SK-N-DZ (cell line): ENCODE results near the gene TSSK6.

Source experiments
- DNase-seq: peaks from one replicate; pipeline ENCODE4 v3.0.0-alpha.2; 2015; ENCODE audit warnings: low spot score

The TSSK6 gene

GRCh38 chr19:19544954-19545591 lies 29.7 kb upstream of the TSSK6 start:
- no peak for DNase-seq

- DNase-seq, result no peak
Measured at GRCh38 chr19:19544257-19544953, 29.1 kb upstream of the TSSK6 start.

DNA sequence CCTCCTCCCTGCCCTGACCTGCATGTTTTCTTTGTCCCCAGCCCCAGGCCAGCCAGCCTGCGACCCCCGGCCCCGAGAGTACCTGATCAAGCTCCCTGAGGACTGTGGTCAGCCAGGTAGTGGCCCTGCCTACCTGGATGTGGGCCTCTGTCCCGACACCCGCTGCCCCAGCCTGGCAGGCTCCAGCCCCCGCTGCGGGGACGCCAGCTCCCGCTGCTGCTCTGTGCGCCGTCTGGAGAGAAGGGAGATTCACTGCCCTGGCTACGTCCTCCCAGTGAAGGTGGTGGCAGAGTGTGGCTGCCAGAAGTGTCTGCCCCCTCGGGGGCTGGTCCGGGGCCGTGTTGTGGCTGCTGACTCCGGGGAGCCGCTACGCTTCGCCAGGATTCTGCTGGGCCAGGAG lies 28.3 kb upstream of the TSSK6 start:
- no peak for DNase-seq

DNA sequence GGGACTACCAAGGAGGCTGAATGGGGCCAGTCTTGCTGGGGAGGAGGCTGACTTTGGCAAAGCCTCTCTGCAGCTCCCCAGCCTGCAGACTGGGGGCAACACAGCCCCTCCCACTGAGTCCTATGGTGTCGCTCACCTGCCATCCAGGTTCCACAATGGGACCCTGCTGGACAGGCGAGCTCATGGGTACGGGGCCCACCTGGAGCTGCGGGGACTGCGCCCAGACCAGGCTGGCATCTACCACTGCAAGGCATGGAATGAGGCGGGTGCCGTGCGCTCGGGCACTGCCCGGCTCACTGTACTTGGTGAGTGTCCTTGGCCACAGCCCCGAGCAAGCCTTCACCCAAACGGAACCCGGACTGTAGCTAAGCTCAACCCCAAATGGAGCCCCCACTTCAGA lies 27.8 kb upstream of the TSSK6 start:
- DNase-seq, result no peak

DNA sequence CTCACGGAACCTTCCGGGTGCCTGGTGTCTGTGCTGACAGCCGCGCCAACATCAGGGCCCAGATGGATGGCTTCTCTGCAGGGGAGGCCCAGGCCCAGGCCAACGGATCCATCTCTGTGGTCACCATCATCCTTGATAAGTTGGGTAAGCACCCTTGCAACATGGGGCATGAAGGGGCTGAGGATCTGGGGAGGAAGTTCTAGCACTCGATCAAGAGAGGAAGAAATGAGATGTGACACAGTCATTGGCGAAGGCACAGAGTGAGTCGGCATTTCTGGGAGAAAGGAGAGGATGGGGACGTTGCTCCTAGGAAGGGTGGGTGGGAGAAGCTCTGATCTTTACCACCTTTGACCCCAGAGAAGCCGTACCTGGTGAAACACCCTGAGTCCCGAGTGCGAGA lies 27.2 kb upstream of the TSSK6 start:
- DNase-seq, result no peak

DNA sequence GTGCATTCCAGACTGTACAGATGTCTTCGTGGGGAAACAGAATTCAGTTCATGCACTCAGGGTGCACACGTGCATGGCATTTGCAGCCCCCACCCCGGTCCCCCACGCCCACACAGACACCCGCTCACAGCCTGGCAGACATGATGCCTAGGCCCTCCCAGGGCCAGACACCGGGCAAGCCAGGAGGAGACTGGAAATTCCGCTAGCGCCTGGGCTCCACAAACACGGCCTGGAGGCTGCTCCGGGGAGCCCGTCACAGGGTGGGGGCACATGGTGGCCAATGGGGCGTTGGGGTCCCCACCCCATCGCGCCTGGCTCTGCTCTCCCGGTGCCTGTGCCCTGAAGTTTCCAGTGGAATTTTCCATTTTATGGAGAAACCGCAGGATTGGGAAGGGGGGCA lies 26.3 kb upstream of the TSSK6 start:
- no peak for DNase-seq

DNA sequence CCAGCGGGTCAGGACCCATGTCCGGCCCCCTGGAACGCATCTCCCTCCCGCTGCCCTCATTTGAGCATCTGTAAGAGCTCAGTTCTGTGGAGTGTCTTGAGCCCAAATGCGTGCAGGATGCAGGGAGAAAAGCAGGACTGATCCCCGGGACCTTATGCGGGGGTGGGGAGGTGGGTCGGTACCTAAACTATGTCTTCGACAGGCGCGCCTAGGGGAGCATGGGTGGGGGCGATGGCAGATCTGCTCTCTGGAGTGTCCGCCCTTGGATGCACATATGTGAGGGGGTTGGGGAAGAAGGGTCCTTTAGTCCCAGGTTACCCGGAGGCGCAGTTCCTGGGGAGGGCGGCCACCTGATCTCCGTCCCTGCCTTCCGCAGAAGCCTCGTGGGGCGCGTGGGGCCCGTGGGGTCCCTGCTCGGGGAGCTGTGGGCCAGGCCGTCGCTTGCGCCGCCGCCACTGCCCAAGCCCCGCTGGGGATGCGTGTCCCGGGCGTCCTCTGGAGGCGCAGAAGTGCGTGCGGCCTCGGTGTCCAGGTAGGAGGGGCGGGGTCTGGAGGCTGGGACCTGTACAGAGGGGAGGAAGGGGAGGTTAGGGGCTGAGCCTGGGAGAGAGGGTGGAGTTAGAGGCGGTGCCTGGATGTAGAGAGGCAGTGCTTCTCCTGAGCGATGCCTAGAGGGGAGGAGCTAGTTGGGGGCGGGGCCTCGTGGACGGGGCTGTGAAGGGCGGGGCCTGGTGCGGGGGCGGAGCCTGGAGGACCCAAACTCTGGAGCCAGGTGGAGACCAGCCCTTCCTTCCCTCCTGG lies 25.6 kb upstream of the TSSK6 start:
- DNase-seq, result peak; percentile 72

DNA sequence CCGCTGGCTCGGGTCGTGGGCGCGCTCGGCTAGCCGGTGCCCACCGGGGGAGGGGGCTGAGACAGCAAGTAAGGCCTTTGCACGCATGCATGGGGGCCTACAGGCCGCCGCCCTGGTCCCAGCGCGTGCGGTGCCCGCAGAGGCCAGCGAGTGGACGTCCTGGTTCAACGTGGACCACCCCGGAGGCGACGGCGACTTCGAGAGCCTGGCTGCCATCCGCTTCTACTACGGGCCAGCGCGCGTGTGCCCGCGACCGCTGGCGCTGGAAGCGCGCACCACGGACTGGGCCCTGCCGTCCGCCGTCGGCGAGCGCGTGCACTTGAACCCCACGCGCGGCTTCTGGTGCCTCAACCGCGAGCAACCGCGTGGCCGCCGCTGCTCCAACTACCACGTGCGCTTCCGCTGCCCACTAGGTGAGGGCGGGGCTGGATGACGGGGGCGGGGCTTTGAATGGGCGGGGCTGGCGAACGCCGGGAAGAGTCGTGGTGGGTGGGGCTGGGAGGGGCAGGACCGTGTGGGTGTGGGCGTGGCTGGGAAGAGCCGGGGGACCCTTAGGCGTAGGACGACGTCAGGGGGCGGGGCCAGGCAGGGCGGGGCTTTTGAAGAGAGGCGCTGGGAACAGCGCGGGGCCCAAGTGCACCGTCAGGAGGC lies 24.8 kb upstream of the TSSK6 start:
- DNase-seq, result peak; percentile 40

DNA sequence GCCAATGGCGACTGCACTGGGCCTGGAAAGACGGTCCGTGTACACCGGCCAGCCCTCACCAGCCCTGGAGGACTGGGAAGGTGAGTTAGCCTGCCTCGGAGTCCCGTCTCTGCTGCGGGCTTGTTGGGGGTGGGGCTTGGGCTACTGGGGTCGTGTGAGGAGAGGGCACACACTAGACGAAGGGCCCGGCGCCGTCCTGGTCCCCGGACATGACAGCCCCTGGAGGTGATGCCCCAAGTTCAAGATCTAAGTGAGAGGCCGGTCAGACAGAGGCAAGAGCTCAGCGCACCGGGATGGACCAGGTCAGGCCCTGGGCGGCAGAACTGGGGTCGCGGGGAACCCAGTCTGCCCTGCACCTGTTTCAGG lies 24.3 kb upstream of the TSSK6 start:
- DNase-seq, result no peak

- no peak for DNase-seq
Measured at GRCh38 chr19:19538785-19539166, 23.4 kb upstream of the TSSK6 start.

DNA sequence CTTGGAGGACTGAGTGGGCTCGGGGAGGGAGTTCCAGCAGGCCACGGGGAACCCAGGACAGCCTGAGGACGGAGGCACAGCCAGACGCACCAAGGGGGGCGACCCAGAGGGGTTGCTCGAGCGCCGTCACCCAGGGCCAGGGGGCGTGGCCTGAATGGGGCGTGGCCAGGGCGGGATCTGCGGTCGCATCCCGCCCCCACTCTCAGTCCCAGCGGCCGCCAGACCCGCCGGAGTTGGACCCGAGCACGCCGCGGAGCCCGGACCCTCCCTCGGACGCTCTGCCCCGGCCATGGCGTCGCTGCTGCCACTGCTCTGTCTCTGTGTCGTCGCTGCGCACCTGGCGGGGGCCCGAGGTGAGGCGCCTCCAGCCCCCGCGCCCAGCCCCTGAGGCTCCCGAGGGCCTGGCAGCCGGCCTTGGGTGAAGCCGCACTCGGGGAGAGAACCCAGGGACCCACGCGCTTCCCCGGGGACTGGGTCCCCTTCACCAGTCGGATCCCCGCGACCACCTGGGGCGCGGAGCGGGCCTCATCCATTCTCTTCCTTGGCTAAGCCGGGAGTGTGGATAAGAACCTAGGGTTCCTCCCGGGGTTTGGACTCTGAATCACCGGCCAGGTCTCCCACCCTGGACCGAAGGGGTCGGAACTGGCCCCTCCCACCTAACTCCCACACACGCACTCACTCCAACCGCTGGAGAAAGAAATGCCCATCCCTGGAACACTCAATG lies 22.9 kb upstream of the TSSK6 start, which contains the start of gene CILP2:
Gene CILP2 (plus strand): TSS at position 205 of the 724 bp plus-strand sequence. CDS start 85 bp downstream, at position 290.
- DNase-seq, result peak; percentile 50

DNA sequence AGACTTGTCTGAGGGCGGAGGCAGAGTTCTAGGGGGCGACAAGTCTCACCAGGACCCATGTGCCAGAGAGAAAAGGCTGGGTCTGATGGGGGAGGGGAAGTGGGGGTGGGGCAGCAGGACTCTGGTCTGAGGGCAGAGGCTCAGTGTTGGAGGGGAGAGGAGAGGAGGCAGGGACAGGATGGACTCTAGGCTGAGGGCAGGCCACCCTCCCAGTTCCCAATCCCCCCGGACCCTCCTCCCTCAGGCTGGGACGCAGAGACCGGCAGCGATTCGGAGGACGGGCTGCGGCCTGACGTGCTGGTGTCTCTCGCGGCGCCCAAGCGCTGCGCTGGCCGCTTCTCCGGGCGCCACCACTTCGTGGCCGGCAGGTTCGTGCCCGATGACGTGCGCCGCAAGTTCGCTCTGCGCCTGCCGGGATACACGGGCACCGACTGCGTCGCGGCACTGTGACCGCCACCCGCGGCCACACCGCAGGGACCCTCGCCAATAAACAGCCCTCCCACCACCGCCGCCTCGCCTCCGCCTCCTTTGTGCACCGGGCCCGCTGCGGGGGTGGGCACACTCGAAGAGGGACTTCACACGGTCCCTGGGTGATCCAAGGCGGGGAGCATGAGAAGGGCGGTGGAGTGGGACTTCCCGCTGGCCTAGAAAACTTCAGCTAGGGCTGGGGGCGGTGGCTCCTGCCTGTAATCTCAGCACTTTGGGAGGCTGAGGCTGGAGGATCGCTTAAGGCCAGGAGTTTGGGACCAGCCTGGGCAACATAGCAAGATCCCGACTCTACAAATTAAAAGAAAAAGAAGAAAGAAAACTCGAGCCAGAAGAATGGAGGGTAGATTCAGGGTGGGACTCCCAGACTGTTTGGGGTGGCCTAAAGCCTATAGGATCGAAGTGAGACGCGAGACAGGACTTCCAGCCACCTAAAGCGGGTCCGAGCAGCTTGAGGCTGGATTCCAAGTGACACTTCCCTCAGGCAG lies 22.0 kb upstream of the TSSK6 start:
- no peak for DNase-seq

DNA sequence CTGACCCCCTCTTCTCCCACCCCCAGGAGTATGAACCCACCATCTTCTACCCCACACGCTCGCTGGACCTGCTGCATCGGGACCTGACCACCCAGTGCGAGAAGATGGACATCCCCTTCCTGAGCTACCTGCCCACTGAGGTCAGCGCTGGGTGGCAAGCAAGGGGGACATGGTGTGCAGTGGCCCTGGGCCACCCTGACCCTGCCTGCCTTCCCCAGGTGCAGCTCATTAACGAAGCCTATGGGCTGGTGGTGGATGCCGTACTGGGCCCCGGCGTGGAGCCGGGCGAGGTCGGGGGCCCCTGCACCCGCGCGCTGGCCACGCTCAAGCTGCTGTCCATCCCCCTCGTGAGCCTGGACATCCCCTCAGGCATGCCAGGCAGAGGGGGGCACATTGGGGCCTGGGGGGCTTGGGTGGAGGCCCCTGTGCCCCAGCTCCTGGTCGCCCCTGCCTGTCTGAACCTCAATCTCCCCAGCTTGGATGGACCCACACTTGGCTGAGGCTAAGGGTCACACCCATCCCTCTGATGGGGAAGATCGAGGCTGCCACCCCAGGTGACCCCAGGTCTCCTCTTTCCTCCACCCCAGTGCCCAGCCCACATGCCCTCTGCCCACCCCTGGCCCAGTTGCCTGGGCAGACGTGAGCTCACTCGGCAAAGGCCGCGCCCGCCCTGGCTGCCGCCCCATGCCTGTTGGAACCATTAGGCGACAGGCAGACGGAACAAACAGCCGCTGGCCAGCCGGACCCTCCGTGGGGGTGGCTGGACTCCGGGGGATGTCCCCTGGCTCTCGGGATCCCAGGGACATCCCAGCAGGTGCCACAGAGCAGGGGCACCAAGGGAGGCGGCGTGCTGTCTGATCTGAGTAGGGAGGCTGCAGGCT lies 20.2 kb upstream of the TSSK6 start:
- DNase-seq, result no peak

DNA sequence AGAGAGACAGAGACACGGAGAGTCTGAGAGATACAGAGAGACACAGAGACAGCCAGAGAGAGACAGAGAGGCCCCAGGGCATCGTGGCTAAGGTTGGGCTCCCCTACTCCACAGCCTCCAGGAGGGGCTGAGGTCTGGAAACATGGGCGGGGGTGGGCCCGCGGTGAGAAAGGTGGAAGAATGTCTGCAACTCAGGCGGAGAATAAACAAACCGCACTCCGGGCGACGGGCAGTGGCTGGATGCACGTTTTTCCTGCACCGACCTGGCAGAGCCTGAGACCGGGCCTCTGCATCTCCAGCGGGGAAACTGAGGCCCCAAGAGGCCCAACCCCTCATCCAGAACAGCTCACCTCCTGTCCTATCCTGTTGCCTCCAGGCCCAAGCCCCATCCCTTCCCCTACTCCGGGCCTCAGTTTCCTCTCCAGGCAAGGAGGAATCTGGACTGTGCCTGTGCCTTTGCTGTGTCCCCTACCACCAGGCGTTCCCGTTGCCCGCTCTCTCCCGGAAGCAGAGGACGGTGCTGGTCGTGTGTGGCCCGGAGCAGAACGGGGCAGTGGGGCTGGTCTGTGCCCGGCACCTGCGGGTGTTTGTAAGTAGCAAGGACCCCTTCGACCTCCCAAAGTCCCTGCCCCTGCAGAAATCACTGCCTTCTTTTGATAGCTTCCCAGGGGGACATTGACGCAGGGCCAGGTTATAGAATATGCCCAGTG lies 19.4 kb upstream of the TSSK6 start:
- DNase-seq, result no peak

DNA sequence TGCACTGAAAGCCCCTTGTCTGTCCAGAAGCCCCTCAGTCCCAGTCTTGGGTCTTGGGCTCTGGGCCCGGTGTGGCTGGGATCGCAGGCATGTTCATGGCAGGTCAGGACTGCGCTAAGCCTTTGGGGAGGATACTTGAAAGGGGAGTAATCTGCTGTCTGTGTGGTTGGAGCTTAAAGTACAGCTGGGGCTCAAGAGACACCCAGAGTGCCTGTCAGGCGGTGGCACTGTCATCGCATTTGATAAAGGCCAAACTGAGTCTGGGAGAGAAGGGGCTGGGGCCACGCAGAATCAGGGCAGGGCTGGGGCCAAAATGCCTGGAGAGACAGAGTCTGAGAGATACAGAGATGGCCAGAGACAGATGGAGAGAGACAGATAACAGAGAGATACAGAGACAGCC lies 18.5 kb upstream of the TSSK6 start:
- DNase-seq, result no peak

- DNase-seq, result no peak
Measured at GRCh38 chr19:19532806-19533701, 17.7 kb upstream of the TSSK6 start.

DNA sequence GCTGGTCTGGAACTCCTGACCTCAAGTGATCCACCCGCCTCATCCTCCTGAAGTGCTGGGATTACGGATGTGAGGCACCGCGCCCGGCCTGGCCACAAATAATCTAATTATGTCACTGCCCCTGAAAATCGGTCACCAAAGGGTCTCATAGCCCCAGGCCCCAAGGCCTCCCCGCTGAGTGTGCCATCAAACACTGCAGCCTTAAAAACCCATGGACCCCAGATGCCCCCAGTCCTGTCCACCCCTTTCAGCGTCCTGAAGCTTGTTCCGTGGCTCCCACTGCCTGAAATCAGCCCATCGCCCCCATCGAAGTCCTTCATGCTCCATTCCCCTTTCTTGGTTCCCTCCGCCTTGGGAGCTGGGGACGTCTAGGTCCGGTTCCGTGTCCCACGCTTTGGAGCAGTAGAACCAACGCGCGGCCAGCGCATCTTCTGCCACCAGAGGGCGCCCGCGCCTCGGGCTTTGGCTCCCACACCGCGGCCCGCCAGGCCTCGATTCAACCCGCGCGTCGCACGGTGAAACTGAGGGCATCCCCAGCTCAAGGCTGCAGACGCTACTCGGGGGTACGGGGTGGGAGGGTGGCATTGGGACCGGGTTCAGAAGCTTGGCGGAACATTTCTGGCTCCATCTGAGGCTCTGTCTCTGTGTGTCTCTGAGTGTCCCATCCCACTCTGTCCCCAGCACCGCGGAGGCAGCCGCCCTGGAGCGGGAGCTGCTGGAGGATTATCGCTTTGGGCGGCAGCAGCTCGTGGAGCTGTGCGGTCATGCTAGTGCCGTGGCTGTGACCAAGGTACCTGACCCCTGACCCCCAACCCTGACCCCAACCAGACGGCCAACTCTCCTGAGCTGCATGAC lies 16.8 kb upstream of the TSSK6 start:
- DNase-seq, result peak; percentile 59
